ENCODE data around the gene MAFG.

The MAFG gene

DNA sequence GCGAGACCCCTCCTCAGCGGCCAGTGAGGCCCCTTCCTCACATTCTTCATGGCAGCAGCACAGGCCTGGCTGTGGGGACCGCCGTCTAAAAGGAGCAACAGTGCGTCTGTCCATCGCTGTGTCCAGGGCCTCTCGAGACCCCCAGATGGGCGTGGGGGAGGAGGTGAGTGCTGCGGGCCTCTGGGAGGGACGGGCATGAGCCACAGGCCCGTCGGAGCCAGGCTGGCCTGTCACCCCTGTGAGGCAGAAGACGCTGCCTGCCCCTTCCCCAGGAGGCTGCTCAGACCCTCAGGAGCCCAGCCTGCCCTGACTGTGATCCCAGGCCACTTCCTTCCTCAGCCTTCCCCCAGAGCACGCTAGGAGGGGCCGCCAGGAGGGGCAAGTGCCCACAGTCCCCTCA is 11.7 kb upstream of the MAFG start:
- no peaks in the 10 kb centered on the region for H3K27me3 ChIP-seq (ENCODE audit: low read length)
- no peaks in the 10 kb centered on the region for H3K9me3 ChIP-seq (ENCODE audit: insufficient read depth, low read length)
- no peak overlapping the region for H2AFZ ChIP-seq (ENCODE audit: low read depth, low read length, severe bottlenecking)
- H3F3A ChIP-seq (ENCODE audit: insufficient read depth) = peaks cover 45% of the 10 kb centered on the region
- TF ChIP-seq EZH2phosphoT487 (conservative IDR thresholded peaks at IDR 0.05; ENCODE audit: low read length) (no peak), CTCF (IDR thresholded peaks at IDR 0.05; ENCODE audit: insufficient read depth, low read length, poor library complexity, severe bottlenecking) (no peak)
- peak overlapping the region; percentile 63 for H3K4me2 ChIP-seq (ENCODE audit: low read depth, low read length, poor library complexity, severe bottlenecking)
- H3K36me3 ChIP-seq (ENCODE audit: low read length) = no peaks in the 10 kb centered on the region
- peaks cover 26% of the 10 kb centered on the region for H3K79me2 ChIP-seq (ENCODE audit: insufficient read depth, low read length)
- peak overlapping the region; percentile 98 for H3K27ac ChIP-seq (ENCODE audit: low read depth, low read length)
- peak overlapping the region; percentile 73 for H3K9ac ChIP-seq (ENCODE audit: low read length)
- H4K20me1 ChIP-seq (ENCODE audit: low read depth, low read length) = no peaks in the 10 kb centered on the region
- peak overlapping the region; percentile 54 for H3K4me3 ChIP-seq (ENCODE audit: insufficient read depth, low read length, poor library complexity, severe bottlenecking)
- no peaks in the 10 kb centered on the region for H3K9me2 ChIP-seq (replicated peaks; ENCODE audit: insufficient read depth, low read length)

DNA sequence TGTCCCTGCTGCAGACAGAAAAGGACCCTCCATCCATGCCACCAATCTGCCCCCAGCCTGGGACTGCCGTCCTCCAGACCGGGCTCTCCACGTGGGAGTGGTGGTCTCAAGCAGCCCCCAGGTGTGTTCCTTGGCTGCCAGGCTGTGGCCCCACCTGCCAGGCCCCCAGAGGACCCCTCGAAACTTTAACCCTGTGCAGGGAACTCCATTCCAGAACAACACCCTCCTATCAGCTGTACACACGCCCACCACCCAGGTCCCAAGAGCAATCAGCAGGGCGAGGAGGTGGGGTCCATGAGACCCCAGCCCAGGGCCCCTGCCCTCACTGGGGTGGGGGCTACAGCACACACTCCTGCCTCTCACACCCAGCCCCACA is 8.2 kb upstream of the MAFG start:
- Histone ChIP-seq H3K36me3 (ENCODE audit: low read length) (no peaks in the 10 kb centered on the region), H3K9me3 (ENCODE audit: insufficient read depth, low read length) (no peaks in the 10 kb centered on the region), H3K9me2 (replicated peaks; ENCODE audit: insufficient read depth, low read length) (no peaks in the 10 kb centered on the region), H3K79me2 (ENCODE audit: insufficient read depth, low read length) (peaks cover 19% of the 10 kb centered on the region), H3K27ac (ENCODE audit: low read depth, low read length) (peak overlapping the region; percentile 79), H3F3A (ENCODE audit: insufficient read depth) (peaks cover 38% of the 10 kb centered on the region), H3K27me3 (ENCODE audit: low read length) (no peaks in the 10 kb centered on the region), H3K4me3 (ENCODE audit: insufficient read depth, low read length, poor library complexity, severe bottlenecking) (no peak overlapping the region), H3K4me2 (ENCODE audit: low read depth, low read length, poor library complexity, severe bottlenecking) (peak overlapping the region; percentile 55), H2AFZ (ENCODE audit: low read depth, low read length, severe bottlenecking) (no peak overlapping the region), H3K9ac (ENCODE audit: low read length) (peak overlapping the region; percentile 73), H4K20me1 (ENCODE audit: low read depth, low read length) (no peaks in the 10 kb centered on the region)
- TF ChIP-seq EZH2phosphoT487 (conservative IDR thresholded peaks at IDR 0.05; ENCODE audit: low read length) (no peak), CTCF (IDR thresholded peaks at IDR 0.05; ENCODE audit: insufficient read depth, low read length, poor library complexity, severe bottlenecking) (no peak)

DNA sequence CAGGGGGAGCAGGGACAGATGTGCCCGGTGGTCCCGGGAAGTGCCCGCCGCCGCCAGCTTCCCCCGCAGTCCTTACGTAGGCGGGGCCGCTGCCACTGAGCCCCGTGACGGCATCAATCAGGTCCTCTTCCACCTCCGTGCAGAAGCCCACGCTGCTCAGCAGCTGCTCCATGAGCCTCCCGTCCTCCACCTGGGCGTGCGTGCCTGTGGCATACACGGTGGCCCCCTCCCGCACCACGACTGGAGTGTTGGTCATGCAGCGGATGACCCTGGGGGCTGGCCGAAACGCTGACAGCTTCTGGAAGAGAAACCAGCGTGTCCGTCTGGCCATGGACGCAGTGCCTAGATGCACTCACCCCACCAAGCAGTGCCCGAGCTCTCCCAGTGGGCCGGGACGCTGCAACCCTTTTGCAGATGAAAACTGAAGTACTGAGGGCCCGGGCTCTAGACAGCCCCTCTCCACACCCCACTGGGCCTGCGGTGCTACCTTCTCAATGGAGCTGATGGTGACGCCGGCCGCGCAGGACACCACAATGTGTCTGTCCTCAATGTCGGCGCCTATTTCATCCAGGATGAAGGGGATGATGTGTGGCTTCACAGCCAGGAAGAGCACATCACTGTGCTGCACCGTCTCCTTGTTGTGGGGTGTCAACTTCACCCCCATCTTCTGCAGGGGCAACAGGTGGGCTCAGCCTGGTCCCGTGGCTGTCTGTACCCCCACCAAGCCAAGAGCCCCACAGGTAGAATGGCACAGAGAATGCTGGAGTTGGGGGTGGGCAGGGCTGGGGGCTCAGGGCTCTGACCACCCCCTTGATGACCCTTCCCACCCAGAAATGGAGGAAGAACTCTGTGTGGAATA is 7.5 kb upstream of the MAFG start:
- Histone ChIP-seq H3K4me2 (ENCODE audit: low read depth, low read length, poor library complexity, severe bottlenecking) (peak overlapping the region; percentile 55), H4K20me1 (ENCODE audit: low read depth, low read length) (no peaks in the 10 kb centered on the region), H3K4me3 (ENCODE audit: insufficient read depth, low read length, poor library complexity, severe bottlenecking) (no peak overlapping the region), H3K9ac (ENCODE audit: low read length) (peak overlapping the region; percentile 73), H3K9me3 (ENCODE audit: insufficient read depth, low read length) (no peaks in the 10 kb centered on the region), H3K79me2 (ENCODE audit: insufficient read depth, low read length) (peaks cover 12% of the 10 kb centered on the region), H3K9me2 (replicated peaks; ENCODE audit: insufficient read depth, low read length) (no peaks in the 10 kb centered on the region), H3K36me3 (ENCODE audit: low read length) (no peaks in the 10 kb centered on the region), H3K27ac (ENCODE audit: low read depth, low read length) (peak overlapping the region; percentile 79; the same call in 1 of the 2 replicates), H3F3A (ENCODE audit: insufficient read depth) (peaks cover 40% of the 10 kb centered on the region), H3K27me3 (ENCODE audit: low read length) (no peaks in the 10 kb centered on the region), H2AFZ (ENCODE audit: low read depth, low read length, severe bottlenecking) (no peak overlapping the region)
- TF ChIP-seq EZH2phosphoT487 (conservative IDR thresholded peaks at IDR 0.05; ENCODE audit: low read length) (no peak), CTCF (IDR thresholded peaks at IDR 0.05; ENCODE audit: insufficient read depth, low read length, poor library complexity, severe bottlenecking) (no peak)

Data from SU-DHL-6 (cell line).